LNCaP clone FGC (cell line): ENCODE results near the gene CCDC85C.

ENCODE experiments used
- DNase-seq: peaks from one replicate; pipeline ENCODE4 v3.0.0-alpha.2; 2011; ENCODE audit warnings: low read depth
- H3K4me3 ChIP-seq: 2 replicates; pipeline ENCODE4 v1.5.1; 2011; ENCODE audit warnings: mild to moderate bottlenecking, low read depth, low read length, control low read depth
- CTCF ChIP-seq: IDR thresholded peaks from 2 replicates; pipeline ENCODE4 v1.5.1; 2012; ENCODE audit warnings: mild to moderate bottlenecking; ENCODE audit not compliant: control insufficient read depth, insufficient read depth; ENCODE audit errors: extremely low read depth

CCDC85C gene

GRCh38 chr14:99628887-99629618 lies 25.0 kb upstream of the CCDC85C start:
- no peak overlapping the region for H3K4me3 ChIP-seq
- TF ChIP-seq CTCF = peak; percentile 98
- DNase-seq = peak; percentile 31

GRCh38 chr14:99627510-99628381 lies 23.7 kb upstream of the CCDC85C start:
- no peak for TF ChIP-seq CTCF
- DNase-seq = no peak
- H3K4me3 ChIP-seq = no peak overlapping the region

GRCh38 chr14:99627100-99627499 lies 23.1 kb upstream of the CCDC85C start:
- TF ChIP-seq CTCF = no peak
- H3K4me3 ChIP-seq = no peak overlapping the region
- DNase-seq = no peak

GRCh38 chr14:99626041-99626648 lies 22.1 kb upstream of the CCDC85C start:
- no peak overlapping the region for H3K4me3 ChIP-seq
- no peak for TF ChIP-seq CTCF
- DNase-seq = no peak

- TF ChIP-seq CTCF = no peak
- H3K4me3 ChIP-seq = no peak overlapping the region
- DNase-seq = no peak
These were observed 21.5 kb upstream of the CCDC85C start for GRCh38 chr14:99625476-99625875.

GRCh38 chr14:99624971-99625370 lies 21.0 kb upstream of the CCDC85C start:
- no peak overlapping the region for H3K4me3 ChIP-seq
- no peak for TF ChIP-seq CTCF
- no peak for DNase-seq
